ENCODE results near the gene IL23A. TPM values are rescaled to one million over a fixed set of nuclear protein-coding genes. Genes with fewer than 3 reads are reported as not detected.

The IL23A gene
- total and polyA plus RNA-seq, 10 of the 15 experiments (the other 5 are each of a cell fraction or from before 2014, with no cell fraction given) = 3.3 to 11.1 (median 5.2) TPM

DNA sequence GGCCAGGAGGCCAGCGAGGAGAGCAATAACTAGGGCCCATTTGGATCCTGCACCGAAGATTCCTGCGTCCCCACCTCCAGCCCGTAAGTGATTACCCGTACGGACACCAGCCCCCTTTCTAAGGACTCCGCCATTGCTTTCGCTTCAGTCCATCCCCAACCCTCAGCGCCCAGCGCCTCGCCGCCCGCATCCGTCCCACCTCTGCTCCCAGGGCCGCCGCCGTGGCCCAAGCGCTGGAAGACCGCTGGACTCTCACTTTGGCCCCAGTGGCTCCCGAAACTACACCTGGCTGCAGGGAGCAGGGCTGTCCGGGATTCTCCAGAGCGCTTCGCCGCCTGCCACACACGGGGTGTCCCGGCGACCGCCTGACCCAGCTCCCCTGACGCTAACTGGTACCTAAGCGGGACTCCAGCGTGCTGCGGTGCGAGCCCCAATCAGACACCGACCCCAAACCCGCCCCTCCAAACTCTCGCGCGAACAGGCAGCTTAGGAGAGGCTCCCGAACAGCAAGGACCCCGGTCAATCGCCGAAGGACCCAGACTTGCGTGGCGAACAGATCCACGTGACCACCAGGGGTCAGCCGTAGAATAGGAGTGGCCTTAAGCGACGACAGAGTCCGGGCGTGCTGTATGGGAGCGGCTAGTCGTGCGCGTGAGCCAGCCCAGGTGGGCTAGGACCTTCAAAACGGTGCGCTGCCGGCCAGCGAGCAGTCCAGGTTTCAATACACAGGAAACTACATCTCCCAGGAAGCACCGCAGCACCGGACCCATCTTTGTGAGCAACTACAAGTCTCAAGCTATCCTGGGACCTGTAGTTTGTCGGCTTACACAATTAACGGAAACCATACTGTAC lies 22.8 kb upstream of the IL23A start, which contains the start of gene CNPY2 (continued):
- TF ChIP-seq NFYB (IDR thresholded peaks at IDR 0.05; ENCODE audit: insufficient read depth, low read depth, low read length) = peak; percentile 63; the same call in 1 of the 2 replicates
- no peak for TF ChIP-seq JUNB (IDR thresholded peaks at IDR 0.05)
- peak; percentile 34; the same call in 1 of the 2 replicates for TF ChIP-seq REST (IDR thresholded peaks at IDR 0.05; ENCODE audit: low read depth, low read length)
- peak; percentile 92 for TF ChIP-seq POLR2AphosphoS5 (IDR thresholded peaks at IDR 0.05; ENCODE audit: low read length)
- TF ChIP-seq HDAC6 (IDR thresholded peaks at IDR 0.05; ENCODE audit: unreplicated experiment) = peak; percentile 44
- TF ChIP-seq MTA2 (IDR thresholded peaks at IDR 0.05; ENCODE audit: low read depth) = no peak
- TF ChIP-seq ZBTB40 (IDR thresholded peaks at IDR 0.05; ENCODE audit: borderline replicate concordance) = peak; percentile 70; the same call in 1 of the 2 replicates
- TF ChIP-seq WRNIP1 (IDR thresholded peaks at IDR 0.05; ENCODE audit: borderline replicate concordance, low read depth, low read length) = peak; percentile 19; the same call in 1 of the 2 replicates
- TF ChIP-seq SPI1 (IDR thresholded peaks at IDR 0.05; ENCODE audit: borderline replicate concordance, insufficient read depth, low read depth, low read length) = no peak
- TF ChIP-seq TBL1XR1 (IDR thresholded peaks at IDR 0.05; ENCODE audit: low read depth, low read length) = peak; percentile 14; the same call in 1 of the 2 replicates
- peak; percentile 87 for TF ChIP-seq MAX (IDR thresholded peaks at IDR 0.05; ENCODE audit: low read depth, low read length)
- peak; percentile 75 to 92 for TF ChIP-seq BHLHE40 (IDR thresholded peaks at IDR 0.05; ENCODE audit: borderline replicate concordance in 1 of 2, low read depth in 2 of 2, low read length in 1 of 2)
- TF ChIP-seq JUND (IDR thresholded peaks at IDR 0.05; ENCODE audit: low read depth, low read length) = no peak
- TF ChIP-seq, protein P1, sequence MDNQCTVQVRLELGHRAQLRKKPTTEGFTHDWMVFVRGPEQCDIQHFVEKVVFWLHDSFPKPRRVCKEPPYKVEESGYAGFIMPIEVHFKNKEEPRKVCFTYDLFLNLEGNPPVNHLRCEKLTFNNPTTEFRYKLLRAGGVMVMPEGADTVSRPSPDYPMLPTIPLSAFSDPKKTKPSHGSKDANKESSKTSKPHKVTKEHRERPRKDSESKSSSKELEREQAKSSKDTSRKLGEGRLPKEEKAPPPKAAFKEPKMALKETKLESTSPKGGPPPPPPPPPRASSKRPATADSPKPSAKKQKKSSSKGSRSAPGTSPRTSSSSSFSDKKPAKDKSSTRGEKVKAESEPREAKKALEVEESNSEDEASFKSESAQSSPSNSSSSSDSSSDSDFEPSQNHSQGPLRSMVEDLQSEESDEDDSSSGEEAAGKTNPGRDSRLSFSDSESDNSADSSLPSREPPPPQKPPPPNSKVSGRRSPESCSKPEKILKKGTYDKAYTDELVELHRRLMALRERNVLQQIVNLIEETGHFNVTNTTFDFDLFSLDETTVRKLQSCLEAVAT (IDR thresholded peaks at IDR 0.05) = no peak
- peak; percentile 30; the same call in 1 of the 2 replicates for TF ChIP-seq BACH1 (IDR thresholded peaks at IDR 0.05; ENCODE audit: borderline replicate concordance)
- peak; percentile 55; the same call in 1 of the 2 replicates for TF ChIP-seq SREBF1 (IDR thresholded peaks at IDR 0.05; ENCODE audit: low read length)
- TF ChIP-seq RCOR1 (conservative IDR thresholded peaks at IDR 0.05; ENCODE audit: low read depth, low read length) = peak; percentile 96; the same call in 1 of the 2 replicates
- TF ChIP-seq SRF (IDR thresholded peaks at IDR 0.05; ENCODE audit: low read depth in 2 of 2, low read length in 2 of 2) = 0 out of 4 replicates have a peak, but pooled peaks of 1 of the 2 experiments have one; percentile 2
- no peak for TF ChIP-seq NFIC (IDR thresholded peaks at IDR 0.05; ENCODE audit: low read depth, low read length)
- no peak for TF ChIP-seq ZSCAN29 (IDR thresholded peaks at IDR 0.05)
